Liver (tissue), 9 donors: ENCODE results near the gene GAB2. TPM values are rescaled to one million over a fixed set of nuclear protein-coding genes. Genes with fewer than 3 reads are reported as not detected.

Experiments used
- DNase-seq: peaks from one replicate; pipeline ENCODE4 v3.0.0-alpha.2; 2017; ENCODE audit warnings: low spot score
- H3K27ac ChIP-seq, 2 donors: one replicate each; pipeline ENCODE4 v1.7.0; 2013; ENCODE audit warnings: inconsistent platforms in 2 of 2, low read length in 2 of 2, control low read depth in 1 of 2, low read depth in 1 of 2, mild to moderate bottlenecking in 1 of 2
- H3K27me3 ChIP-seq, 4 donors: one replicate each; pipeline versions ENCODE4 v1.6.1 to v1.7.0; 2013; ENCODE audit warnings: low read length in 3 of 4, inconsistent platforms in 1 of 4, mild to moderate bottlenecking in 1 of 4, moderate library complexity in 1 of 4; ENCODE audit not compliant: control insufficient read depth in 4 of 4, insufficient read depth in 4 of 4
- H3K36me3 ChIP-seq, 4 donors: one replicate each; pipeline versions ENCODE4 v1.6.1 to v1.7.0; 2013; ENCODE audit warnings: low read length in 3 of 4, mild to moderate bottlenecking in 3 of 4, low read depth in 1 of 4, moderate library complexity in 1 of 4; ENCODE audit not compliant: control insufficient read depth in 4 of 4, insufficient read depth in 3 of 4
- H3K4me1 ChIP-seq, 4 donors: one replicate each; pipeline versions ENCODE4 v1.6.1 to v1.7.0; 2013; ENCODE audit warnings: low read length in 3 of 4, mild to moderate bottlenecking in 3 of 4, moderate library complexity in 1 of 4; ENCODE audit not compliant: control insufficient read depth in 4 of 4, insufficient read depth in 4 of 4
- H3K4me3 ChIP-seq, 3 donors: one replicate each; pipeline versions ENCODE4 v1.6.1 to v1.7.0; 2013; ENCODE audit warnings: low read length in 3 of 3, control low read depth in 1 of 3, low read depth in 1 of 3, mild to moderate bottlenecking in 1 of 3
- H3K9ac ChIP-seq, 2 donors: one replicate each; pipeline ENCODE4 v1.7.0; 2013; ENCODE audit warnings: low read length in 2 of 2, mild to moderate bottlenecking in 2 of 2, moderate library complexity in 2 of 2, control low read depth in 1 of 2, low read depth in 1 of 2
- H3K9me3 ChIP-seq, 4 donors: one replicate each; pipeline versions ENCODE4 v1.6.1 to v1.7.0; 2013; ENCODE audit warnings: low read length in 3 of 4; ENCODE audit not compliant: control insufficient read depth in 4 of 4
- ATF3 ChIP-seq: IDR thresholded peaks from 2 replicates; pipeline ENCODE4 v1.6.1; 2016; ENCODE audit warnings: antibody characterized with exemption
- FOXA1 ChIP-seq: IDR thresholded peaks from 2 replicates; pipeline ENCODE4 v1.6.1; 2016; ENCODE audit warnings: antibody characterized with exemption
- FOXA2 ChIP-seq: IDR thresholded peaks from 2 replicates; pipeline ENCODE4 v1.6.1; 2016; ENCODE audit warnings: antibody characterized with exemption
- GABPA ChIP-seq, 2 donors: IDR thresholded peaks in 1 of 2; conservative IDR thresholded peaks in 1 of 2; 2 replicates each; pipeline ENCODE4 v1.6.1; 2016; ENCODE audit warnings: antibody characterized with exemption in 2 of 2, mild to moderate bottlenecking in 1 of 2, moderate library complexity in 1 of 2
- HNF4A ChIP-seq, 2 donors: conservative IDR thresholded peaks; 2 replicates each; pipeline ENCODE4 v1.6.1; 2016; ENCODE audit warnings: antibody characterized with exemption in 2 of 2, mild to moderate bottlenecking in 2 of 2
- HNF4G ChIP-seq: IDR thresholded peaks from 2 replicates; pipeline ENCODE4 v1.6.1; 2016; ENCODE audit warnings: antibody characterized with exemption
- JUND ChIP-seq, 2 donors: IDR thresholded peaks; 2 replicates each; pipeline ENCODE4 v1.6.1; 2016; ENCODE audit warnings: antibody characterized with exemption in 2 of 2
- MAX ChIP-seq: IDR thresholded peaks from 2 replicates; pipeline ENCODE4 v1.6.1; 2016; ENCODE audit warnings: antibody characterized with exemption
- RAD21 ChIP-seq, 2 donors: IDR thresholded peaks; 2 replicates each; pipeline ENCODE4 v1.6.1; 2016; ENCODE audit warnings: antibody characterized with exemption in 2 of 2, mild to moderate bottlenecking in 2 of 2
- REST ChIP-seq: IDR thresholded peaks from 2 replicates; pipeline ENCODE4 v1.6.1; 2016; ENCODE audit warnings: antibody characterized with exemption, mild to moderate bottlenecking
- RXRA ChIP-seq, 2 donors: IDR thresholded peaks; 2 replicates each; pipeline ENCODE4 v1.6.1; 2017 to 2018; ENCODE audit warnings: antibody characterized with exemption in 2 of 2, mild to moderate bottlenecking in 1 of 2
- SP1 ChIP-seq: IDR thresholded peaks from 2 replicates; pipeline ENCODE4 v1.6.1; 2018; ENCODE audit warnings: antibody characterized with exemption, mild to moderate bottlenecking
- TAF1 ChIP-seq: conservative IDR thresholded peaks from 2 replicates; pipeline ENCODE4 v1.6.1; 2016; ENCODE audit warnings: antibody characterized with exemption, mild to moderate bottlenecking
- YY1 ChIP-seq: IDR thresholded peaks from 2 replicates; pipeline ENCODE4 v1.6.1; 2016; ENCODE audit warnings: antibody characterized with exemption, mild to moderate bottlenecking
- WGBS: extraction: QIAGEN DNeasy Blood & Tissue Kit; methylation state at CpG from one replicate; pipeline ENCODE4 v1.1.7; 2013; 5-methylcytosine and 5-hydroxymethylcytosine counted together
- polyA plus RNA-seq, 2 donors: library from polyadenylated mRNA; stranded (reverse) in 1 of 2; unstranded in 1 of 2; fragments of 200-250 nt in 1 of 2; fragments of >200 nt in 1 of 2; fragmentation: Nextera tagmentation in 1 of 2; extraction: Ambion mirVana in 1 of 2; gene quantifications; one replicate each; pipeline versions ENCODE4 v1.2.1 to v1.2.3, GENCODE V29; 2013 to 2015
- total RNA-seq, 2 donors: library from RNA; depleted of rRNA; stranded (reverse); fragments of >200 nt; gene quantifications; one replicate each; pipeline ENCODE4 v1.2.3, GENCODE V29; 2014
- TF ChIP-seq, protein P1 (sequence below): fragments of 150-350 bp; IDR thresholded peaks from 2 replicates; pipeline ENCODE4 v1.5.1; 2017; ENCODE audit warnings: improper control_type of control experiment, low read depth, low read length; ENCODE audit not compliant: missing input control
- donor health status: healthy.
- donor health status: healthy.
- donor health status: healthy.
- donor health status: healthy.
- donor health status: healthy.

The GAB2 gene
- total and polyA plus RNA-seq, 4 donors, result 1.3 to 3.6 (median 2.5) TPM

DNA sequence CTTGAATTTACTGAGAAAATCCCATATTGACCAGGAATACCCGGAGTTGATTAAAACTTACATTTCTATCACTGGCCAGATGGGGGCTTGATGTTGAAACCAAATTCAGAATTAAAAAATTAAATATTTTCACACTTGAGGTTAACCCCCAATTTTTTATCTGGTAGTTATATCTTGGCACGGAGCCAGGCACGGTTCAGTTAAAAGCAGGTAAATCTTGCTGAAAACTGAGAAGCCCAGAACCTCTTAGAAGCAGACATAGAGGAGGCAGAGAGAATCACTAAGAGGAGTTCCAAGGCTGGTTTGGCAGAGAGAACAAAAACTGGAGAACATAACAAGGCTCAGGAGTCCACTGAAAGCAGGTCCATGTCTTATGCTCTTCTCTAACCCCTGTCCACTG, 151.2 kb downstream of the GAB2 start:
- DNase-seq, result no peak
- Histone ChIP-seq H3K4me1 (peaks cover 0 to 4% (median 0%) of the 10 kb centered on the region in 4 donors), H3K9me3 (no peaks in the 10 kb centered on the region), H3K27ac (no peak overlapping the region), H3K27me3 (no peaks in the 10 kb centered on the region), H3K9ac (no peak overlapping the region), H3K4me3 (no peak overlapping the region), H3K36me3 (no peaks in the 10 kb centered on the region)
- TF ChIP-seq YY1, result no peak
- TF ChIP-seq REST, result no peak
- no peak for TF ChIP-seq ATF3
- TF ChIP-seq MAX, result no peak
- 52% methylated on average over 3 of the region's 3 CpGs for WGBS

GRCh38 chr11:78265326-78265725, 152.3 kb downstream of the GAB2 start:
- H3K4me1 ChIP-seq, result peaks cover 0 to 4% (median 1%) of the 10 kb centered on the region in 4 donors
- whole genome bisulfite sequencing, result 36% methylated on average over 3 of the region's 3 CpGs
- no peaks in the 10 kb centered on the region for H3K27me3 ChIP-seq
- no peaks in the 10 kb centered on the region for H3K9me3 ChIP-seq
- no peak overlapping the region for H3K9ac ChIP-seq
- no peak for TF ChIP-seq HNF4G
- TF ChIP-seq JUND (IDR thresholded peaks at IDR 0.05), result no peak
- no peak for TF ChIP-seq RAD21 (IDR thresholded peaks at IDR 0.05)
- no peak for TF ChIP-seq HNF4A (conservative IDR thresholded peaks at IDR 0.05)
- TF ChIP-seq FOXA2, result no peak
- no peak for TF ChIP-seq SP1
- TF ChIP-seq, protein P1, sequence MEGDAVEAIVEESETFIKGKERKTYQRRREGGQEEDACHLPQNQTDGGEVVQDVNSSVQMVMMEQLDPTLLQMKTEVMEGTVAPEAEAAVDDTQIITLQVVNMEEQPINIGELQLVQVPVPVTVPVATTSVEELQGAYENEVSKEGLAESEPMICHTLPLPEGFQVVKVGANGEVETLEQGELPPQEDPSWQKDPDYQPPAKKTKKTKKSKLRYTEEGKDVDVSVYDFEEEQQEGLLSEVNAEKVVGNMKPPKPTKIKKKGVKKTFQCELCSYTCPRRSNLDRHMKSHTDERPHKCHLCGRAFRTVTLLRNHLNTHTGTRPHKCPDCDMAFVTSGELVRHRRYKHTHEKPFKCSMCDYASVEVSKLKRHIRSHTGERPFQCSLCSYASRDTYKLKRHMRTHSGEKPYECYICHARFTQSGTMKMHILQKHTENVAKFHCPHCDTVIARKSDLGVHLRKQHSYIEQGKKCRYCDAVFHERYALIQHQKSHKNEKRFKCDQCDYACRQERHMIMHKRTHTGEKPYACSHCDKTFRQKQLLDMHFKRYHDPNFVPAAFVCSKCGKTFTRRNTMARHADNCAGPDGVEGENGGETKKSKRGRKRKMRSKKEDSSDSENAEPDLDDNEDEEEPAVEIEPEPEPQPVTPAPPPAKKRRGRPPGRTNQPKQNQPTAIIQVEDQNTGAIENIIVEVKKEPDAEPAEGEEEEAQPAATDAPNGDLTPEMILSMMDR, result no peak
- no peak for TF ChIP-seq GABPA (IDR thresholded peaks at IDR 0.05 in 1 of 2, conservative IDR thresholded peaks at IDR 0.05 in 1 of 2)
- no peak for TF ChIP-seq MAX
- no peak for TF ChIP-seq ATF3
- TF ChIP-seq RXRA (IDR thresholded peaks at IDR 0.05), result no peak
- TF ChIP-seq TAF1, result no peak
- no peak for TF ChIP-seq FOXA1
- no peak for TF ChIP-seq REST
- H3K4me3 ChIP-seq, result no peak overlapping the region
- H3K27ac ChIP-seq, result no peak overlapping the region
- H3K36me3 ChIP-seq, result no peaks in the 10 kb centered on the region
- no peak for DNase-seq
